HL-60/S4 (cell line): ENCODE data around the gene ERICH3.

Source experiments
- in situ Hi-C: fragments of 300-500 bp; cut with MboI; formaldehyde crosslinking; loops from 2 replicates; pipeline ENCODE4 v1.14.3; 2022; ENCODE audit warnings: low sequenced_read_pairs

ERICH3 gene

GRCh38 chr1:74591949-74592348, 81.6 kb downstream of the ERICH3 start:
- in situ Hi-C loops, result no loop called here

DNA sequence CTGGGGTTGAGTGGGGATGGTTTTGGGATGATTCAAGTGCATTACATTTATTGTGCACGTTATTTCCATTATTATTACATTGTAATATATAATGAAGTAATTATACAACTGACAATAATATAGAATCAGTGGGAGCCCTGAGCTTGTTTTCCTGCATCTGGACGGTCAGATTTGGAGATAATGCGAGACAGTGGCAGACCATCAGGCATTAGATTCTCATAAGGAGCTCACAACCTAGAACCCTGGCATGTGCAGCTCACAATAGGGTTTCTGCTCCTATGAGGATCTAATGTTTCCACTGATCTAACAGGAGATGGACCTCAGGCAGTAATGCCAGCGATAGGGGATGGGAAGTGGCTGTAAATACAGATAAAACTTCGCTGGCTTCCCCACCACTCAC, 83.3 kb downstream of the ERICH3 start:
- in situ Hi-C loops, result no loop called here

DNA sequence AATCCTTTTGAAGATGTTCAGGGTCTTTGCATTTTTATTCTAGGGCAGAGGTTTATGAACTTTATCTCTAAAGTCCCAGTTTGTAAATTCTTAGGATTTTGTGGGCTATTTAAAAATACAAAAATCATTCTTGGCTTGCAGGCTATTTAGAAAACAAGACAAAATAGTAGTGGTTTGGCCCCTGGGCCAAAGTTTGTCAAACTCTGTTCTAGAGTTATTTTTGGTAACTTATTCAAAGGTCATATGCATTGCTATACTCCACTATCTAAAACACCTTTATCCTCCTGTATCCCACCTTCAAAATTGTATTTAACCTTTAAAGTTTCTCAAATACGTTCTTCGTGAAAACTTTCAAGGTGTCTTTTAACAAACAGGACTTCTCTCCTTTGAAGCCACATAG, 85.7 kb downstream of the ERICH3 start:
- in situ Hi-C loops, result no loop called here

- in situ Hi-C loops, result no loop called here
Measured at GRCh38 chr1:74586253-74586897, 87.2 kb downstream of the ERICH3 start.

DNA sequence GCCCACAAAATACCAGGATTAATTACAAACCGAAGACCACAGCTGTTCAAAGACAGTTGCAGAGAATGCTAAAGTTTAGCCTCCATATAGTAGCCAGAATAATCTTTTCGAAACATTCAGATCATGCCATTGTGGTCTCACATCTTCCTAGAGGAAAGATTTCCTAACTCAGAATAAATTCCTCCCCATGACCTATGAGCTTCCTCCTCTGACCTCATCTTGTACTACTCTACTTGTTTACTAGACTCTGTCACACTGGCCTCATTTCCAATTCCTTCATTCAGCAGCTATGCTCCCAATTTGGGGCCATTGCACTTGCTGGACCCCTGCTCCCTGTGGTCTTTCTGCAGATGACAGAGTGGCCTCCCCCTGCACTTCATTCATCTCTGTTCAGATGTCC, 89.4 kb downstream of the ERICH3 start:
- in situ Hi-C loops, result no loop called here

DNA sequence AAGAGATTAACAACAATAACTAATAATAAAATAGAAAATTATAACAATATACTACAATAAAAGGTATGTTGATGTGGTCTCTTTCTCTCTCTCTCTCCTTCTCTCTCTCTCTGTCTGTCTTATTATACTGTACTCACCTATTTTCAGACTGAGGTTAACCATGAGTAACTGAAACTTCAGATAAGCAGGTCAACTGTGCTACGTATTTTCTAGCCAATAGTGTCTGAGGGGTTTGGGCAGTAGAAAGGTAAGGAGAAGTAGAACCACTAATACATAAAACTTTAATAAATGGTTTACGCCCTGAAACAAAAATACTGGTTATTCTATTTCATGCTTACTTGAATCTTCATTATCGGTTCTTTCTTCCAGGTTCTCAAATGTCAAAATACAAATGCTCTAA, 90.2 kb downstream of the ERICH3 start:
- in situ Hi-C loops, result no loop called here

DNA sequence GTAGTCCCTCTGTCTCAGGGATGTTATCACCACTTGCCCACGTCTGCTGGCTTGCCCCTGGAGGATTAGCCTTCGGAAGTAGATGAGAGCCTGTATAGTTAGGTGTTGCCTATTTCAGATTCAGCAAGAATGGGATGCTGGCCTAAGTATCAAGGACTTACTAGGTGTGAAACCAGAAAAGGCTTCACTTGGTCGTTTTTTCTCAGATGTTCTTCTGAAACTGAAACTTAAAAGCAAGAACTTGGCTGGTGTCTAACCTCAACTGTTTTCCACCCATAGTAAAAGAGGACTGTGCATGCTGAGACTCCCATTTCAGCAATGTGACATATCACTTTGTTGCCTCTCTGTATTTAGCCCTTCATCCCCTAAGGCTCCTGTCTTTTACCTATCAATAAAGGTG, 94.2 kb downstream of the ERICH3 start:
- in situ Hi-C loops, result no loop called here

GRCh38 chr1:74578101-74578500, 95.5 kb downstream of the ERICH3 start:
- in situ Hi-C loops, result no loop called here

DNA sequence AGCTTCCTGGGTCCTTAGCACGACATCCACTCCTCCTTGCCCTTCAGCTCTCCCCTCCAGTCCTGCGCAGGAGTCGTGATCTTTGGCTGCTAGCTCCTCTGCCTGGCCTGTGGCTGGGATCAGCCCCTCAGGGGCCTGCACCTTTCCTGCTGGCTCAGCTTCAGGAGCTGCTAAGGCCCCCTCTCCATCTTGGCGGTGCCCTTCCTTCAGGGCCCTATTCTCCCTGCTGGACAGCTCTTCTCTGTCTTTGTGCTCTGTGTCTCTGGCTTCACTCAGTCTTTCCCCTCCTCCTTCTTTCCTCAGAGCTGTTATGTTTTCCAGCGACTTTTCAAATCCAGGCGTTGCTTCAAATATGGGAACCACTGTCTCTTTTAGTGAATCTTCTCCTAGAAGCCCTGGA, 101.7 kb downstream of the ERICH3 start:
- in situ Hi-C loops, result no loop called here

DNA sequence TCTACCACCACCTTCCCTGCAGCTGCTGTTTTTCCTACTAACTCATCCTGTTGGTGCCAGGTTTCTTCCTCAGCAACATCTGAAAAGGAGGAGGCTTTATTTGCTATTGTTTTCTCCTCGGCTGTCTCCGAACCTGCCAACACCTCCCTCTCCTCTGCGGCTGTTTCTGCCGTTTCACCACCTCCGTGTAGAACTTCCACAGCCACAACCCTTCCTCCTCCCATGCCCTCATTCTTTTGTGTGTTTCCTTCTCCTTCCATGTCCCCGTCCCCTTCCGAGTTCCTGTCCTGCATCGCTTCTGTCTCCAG, 102.1 kb downstream of the ERICH3 start:
- in situ Hi-C loops, result no loop called here

DNA sequence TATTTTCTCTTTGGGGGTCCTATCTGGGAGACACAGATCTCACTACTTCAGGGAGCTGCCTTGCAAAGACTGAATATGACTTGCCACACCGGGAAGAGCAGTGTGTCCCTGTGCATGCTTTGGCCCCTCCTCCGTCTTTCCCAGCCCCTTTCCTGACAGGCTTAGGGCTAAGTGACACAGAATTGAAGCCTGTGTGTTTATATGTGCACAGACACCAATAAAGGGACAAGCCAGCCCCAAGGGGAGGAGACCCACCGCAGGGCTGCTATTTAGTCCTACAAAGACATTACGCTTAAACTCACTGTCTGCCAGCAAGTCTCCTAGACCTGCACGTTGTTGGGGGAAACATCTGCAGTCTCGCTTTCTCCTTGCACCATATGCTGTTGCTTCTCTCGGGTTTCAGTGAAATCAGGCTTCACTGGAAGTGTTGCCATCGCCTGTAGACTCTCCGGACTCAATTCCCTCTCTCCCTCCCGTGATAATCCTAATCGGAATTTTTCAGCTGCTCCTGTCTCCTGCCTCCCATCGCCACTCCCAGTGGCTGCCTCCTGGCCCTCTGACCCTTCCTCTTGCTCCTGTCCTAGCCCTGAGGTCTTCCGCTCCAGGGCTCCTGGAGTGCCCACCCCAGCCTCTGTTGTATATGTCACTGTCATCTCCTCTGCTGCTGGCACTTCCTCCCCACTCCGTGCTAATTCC, 102.6 kb downstream of the ERICH3 start:
- in situ Hi-C loops, result no loop called here

DNA sequence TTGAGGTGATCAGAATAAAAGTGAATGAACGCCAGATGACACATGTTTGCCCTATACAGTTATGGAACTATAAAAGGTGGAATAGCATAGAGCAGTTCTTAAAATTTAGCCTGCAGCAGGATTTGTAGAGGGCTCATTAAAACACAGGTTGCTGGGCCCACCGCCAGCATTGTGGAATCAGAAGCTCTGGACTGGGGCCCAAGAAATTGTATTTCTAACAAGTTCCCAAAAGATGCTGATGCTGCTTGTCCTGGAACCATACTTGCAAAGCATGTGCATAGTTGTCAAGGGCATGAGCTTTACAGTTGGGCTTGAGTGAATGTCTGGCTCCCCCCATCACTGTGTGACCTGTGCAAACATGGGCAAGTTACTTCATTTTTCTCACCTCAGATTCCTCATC, 123.7 kb downstream of the ERICH3 start:
- in situ Hi-C loops, result no loop called here

- in situ Hi-C loops, result no loop called here
Measured at GRCh38 chr1:74548961-74549750, 124.4 kb downstream of the ERICH3 start.

DNA sequence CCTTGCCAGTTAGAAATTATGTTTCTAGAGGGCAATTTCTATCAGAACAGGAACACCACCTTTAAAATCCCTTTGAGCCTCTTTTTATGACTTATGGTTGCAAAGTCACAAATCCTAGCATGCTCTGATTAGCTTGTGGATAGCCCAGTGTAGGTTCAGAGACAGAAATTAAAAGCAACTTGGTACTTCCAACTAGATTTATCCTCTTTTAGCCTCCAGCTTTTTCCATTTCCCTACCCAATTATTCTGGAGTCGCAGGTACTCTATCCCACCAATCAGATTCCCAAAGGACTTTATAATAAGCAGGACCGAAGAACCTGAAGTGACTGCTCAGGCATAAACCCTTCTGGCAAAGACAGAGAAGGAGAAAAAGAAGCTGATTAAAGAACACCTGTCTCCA, 127.8 kb downstream of the ERICH3 start:
- in situ Hi-C loops, result no loop called here

DNA sequence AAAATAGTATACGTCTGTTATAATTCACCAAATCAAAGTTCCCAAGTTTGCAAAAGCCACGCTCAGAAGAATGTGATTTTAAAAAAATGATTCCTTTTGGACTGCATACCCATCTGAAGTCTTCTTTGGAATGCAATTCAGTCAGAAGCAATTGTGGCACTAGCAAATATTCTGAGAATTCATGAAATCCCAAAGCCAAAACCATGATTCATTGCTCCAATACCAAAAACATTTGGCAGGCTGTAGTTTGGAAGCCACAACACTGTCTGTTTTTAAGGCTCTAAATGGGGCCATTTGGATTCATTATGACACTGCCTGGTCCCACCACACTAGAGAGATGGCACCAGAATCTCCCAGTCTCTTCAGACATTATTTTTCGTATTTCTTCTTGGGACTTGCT, 139.4 kb downstream of the ERICH3 start:
- in situ Hi-C loops, result no loop called here

DNA sequence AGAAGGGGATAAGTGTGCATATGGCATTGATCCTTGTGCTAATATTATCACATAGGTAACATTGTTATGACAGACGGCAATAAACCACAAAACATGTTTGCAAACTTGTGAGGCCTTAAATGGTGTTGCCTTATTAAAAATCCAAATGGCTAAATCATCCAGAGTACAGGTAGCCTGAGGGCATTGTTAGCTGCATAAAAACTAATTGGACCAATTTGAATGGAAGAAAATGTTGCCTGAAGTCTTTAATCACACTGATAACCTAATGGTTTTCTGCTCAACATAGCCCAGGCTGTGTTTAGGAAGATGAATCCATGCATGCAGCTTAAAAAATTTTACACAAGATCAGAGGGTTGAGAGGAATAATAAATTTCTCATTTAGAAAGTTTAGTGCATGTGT, 141.8 kb downstream of the ERICH3 start:
- in situ Hi-C loops, result no loop called here

GRCh38 chr1:74530892-74531291, 142.7 kb downstream of the ERICH3 start:
- in situ Hi-C loops, result no loop called here

- in situ Hi-C loops, result no loop called here
Measured at GRCh38 chr1:74528123-74528522, 145.5 kb downstream of the ERICH3 start.

GRCh38 chr1:74526708-74527107, 146.9 kb downstream of the ERICH3 start:
- in situ Hi-C loops, result no loop called here

DNA sequence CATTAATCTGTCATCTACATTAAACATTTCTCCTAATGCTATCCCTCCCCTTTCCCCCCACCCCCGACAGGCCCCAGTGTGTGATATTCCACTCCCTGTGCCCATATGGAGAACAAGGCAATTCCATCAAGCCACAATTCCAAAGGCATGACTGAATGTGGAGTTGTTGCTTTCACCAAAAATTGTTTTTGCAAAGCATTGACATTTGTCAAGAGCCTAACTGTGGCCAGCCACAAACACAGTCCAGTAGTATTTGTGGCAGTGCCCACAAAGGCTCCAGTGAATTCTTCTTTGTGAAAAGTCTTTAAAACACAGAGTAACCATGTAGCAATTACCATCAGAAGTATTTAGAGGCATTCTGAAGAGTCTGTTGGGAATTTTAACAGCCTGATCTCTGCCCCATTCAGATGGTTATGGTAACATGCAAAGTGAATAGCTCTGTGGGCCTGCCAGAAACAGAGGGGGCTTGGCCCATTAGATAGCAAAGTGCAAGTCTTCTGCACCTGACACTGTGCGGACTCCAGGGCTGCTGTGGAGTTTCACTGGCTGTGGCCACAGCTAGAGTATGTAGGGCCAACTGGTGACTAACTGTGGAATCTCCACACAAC, 149.6 kb downstream of the ERICH3 start:
- in situ Hi-C loops, result no loop called here

- in situ Hi-C loops, result no loop called here
Measured at GRCh38 chr1:74522148-74522547, 151.4 kb downstream of the ERICH3 start.
